Memory B cell (primary cell): ENCODE measurements around the gene NUP93.
A peak's percentile ranks its signal among the peaks of the same experiment; 100 is the strongest.

Experiments
- ATAC-seq: fragments of 150-1000 bp; cut with Tn5 transposase; 2 replicates; pipeline ENCODE4 v1.10.0; 2021; ENCODE audit warnings: low read depth, mild to moderate bottlenecking, moderate library complexity
- DNase-seq, 2 donors: peaks; one replicate each; pipeline ENCODE4 v3.0.0; 2022; ENCODE audit warnings: low spot score in 2 of 2
- H3K27ac Mint-ChIP-seq: one replicate; pipeline ENCODE4 v1.8.0; 2022; ENCODE audit warnings: mild to moderate bottlenecking, moderate library complexity, mixed read lengths
- H3K27me3 Mint-ChIP-seq: one replicate; pipeline ENCODE4 v1.8.0; 2022; ENCODE audit warnings: mixed read lengths
- H3K36me3 Mint-ChIP-seq: one replicate; pipeline ENCODE4 v1.8.0; 2022; ENCODE audit warnings: mild to moderate bottlenecking, mixed read lengths
- H3K4me1 Mint-ChIP-seq: one replicate; pipeline ENCODE4 v1.8.0; 2022; ENCODE audit warnings: mixed read lengths
- H3K4me3 Mint-ChIP-seq: one replicate; pipeline ENCODE4 v1.8.0; 2022; ENCODE audit warnings: mild to moderate bottlenecking, moderate library complexity, mixed read lengths
- H3K9me3 Mint-ChIP-seq: one replicate; pipeline ENCODE4 v1.8.0; 2022; ENCODE audit warnings: mixed read lengths

NUP93 gene

DNA sequence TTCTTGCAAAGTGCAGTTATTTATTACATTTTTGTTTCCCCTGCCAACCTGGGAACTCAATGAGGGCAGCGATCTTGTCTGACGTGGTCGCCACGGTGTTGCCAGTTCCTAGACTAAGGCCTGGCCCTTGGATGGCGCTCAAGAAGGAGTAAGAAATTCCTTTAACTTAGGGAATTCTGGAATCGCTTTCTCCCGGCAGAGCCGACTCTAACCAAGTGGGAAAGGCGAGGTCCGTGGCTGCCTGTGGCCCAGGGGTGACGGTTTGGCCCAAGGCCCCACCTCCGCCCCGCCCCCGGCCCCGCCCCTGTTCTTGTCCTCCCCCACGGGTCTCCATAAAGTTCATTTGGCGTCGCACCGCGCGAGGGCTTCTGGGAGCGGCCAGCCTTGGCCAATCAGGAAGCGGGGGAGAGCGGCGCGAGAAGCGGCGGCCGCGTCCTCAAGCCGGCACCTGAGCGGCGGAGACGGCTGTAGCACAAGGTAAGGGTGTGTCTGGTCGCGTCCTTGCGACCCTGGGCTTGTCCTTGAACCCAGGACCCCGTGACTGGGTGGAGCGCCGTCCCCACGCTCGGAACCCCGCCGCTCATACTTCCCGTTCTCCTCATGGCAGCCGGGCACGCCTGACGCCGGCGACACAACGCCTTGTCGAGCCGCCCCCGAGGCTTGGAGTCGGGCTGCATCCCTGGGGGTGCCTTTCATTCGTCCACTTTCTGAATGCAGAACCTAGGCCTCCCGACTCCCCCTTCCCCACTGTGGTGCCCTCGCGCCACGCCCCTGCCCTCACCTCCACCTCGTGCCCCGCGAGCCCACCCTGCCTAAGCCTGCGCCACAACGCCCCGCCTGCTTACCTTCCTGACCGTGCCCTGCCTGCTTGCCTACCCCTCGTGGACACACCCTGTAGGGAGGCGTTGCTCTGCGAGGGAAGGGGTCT, at the start of gene NUP93:
TSS of gene NUP93 (plus strand) at position 395 of the 928 bp plus-strand sequence. CDS start 18,119 bp downstream, outside the sequence.
- Mint-ChIP-seq H3K4me3 (no peak within 1 kb of the TSS), H3K27me3 (no peaks in the 10 kb centered on the region), H3K36me3 (no peaks in the 10 kb centered on the region), H3K27ac (peak within 1 kb of the TSS; percentile 70), H3K4me1 (peaks cover 13% of the 10 kb centered on the region), H3K9me3 (no peaks in the 10 kb centered on the region)
- ATAC-seq (peak; percentile 94), DNase-seq (peak; percentile 78 to 79)

DNA sequence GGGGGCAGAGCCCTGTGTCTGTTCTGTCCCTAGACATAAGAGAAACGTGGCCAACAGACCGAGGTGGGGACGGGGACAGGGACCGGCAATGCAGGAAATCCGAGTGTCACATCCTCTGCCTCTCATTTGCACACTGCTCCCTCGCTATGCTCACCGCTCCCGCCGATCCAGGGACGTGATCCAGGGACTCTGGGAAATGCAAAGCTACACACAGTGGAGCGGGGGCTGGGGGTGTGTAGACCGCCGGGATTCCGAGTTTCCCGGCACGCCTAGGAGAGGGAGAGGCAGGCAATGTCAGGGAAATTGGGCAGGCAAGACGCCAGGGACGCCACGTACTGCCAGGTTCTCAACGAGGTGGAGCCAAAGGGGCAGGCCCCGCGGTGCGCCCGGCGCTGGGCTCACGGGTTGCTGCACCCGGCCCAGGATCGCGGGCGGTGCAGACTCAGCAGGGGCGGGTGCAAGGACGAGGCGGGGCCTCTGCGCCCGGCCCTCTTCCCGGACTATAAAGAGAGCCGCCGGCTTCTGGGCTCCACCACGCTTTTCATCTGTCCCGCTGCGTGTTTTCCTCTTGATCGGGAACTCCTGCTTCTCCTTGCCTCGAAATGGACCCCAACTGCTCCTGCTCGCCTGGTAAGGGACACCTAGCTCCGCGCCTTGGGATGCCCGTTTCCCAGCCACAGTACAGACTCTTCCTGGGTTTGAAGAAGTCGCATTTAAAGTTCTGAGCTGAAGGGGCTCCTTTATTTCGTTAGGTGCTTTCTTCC, 47.8 kb upstream of the NUP93 start, which contains the start of gene MT1X:
TSS of gene MT1X (plus strand) at position 532 of the 764 bp plus-strand sequence. CDS start at position 603, 71 bp downstream.
- peak; percentile 59 to 63 for DNase-seq
- peak within 1 kb of the TSS; percentile 93 for H3K4me3 Mint-ChIP-seq
- peak; percentile 100 for ATAC-seq
- peaks cover 3% of the 10 kb centered on the region for H3K36me3 Mint-ChIP-seq
- peaks cover 3% of the 10 kb centered on the region for H3K9me3 Mint-ChIP-seq
- H3K4me1 Mint-ChIP-seq = peaks cover 9% of the 10 kb centered on the region
- peaks cover 6% of the 10 kb centered on the region for H3K27me3 Mint-ChIP-seq
- H3K27ac Mint-ChIP-seq = peak within 1 kb of the TSS; percentile 45

DNA sequence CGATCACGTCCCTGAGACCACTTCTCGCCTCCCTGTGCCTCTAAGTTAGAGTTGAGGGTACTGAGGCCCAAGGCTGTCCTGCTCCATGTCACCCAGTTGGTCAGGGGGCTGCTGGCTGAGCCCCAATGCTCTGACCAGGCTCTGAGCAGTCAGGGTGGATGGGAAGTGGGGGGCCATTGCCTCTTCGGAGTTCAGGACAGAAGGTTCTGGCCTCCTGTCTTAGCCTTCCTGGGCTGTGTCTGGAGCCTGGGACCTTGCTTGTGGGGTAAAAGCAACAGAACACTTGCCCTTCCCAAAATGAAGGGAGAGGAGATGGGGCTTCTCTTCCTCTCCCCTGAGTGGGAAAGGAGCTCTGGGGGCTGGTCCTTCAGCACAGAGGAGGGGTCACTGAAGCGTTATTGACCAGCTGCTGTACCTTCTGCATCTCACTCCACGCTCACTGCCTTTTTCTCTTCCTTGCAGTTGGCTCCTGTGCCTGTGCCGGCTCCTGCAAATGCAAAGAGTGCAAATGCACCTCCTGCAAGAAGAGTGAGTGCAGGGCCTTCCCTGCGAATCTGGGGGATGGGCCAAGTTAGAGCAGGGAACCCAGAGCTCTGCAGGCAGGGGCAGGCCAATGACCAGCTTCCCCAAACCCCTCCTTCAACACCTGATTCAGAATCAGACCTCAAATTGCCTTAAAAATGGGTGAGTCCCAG, 47.1 kb upstream of the NUP93 start:
- Mint-ChIP-seq H3K36me3 (peaks cover 3% of the 10 kb centered on the region), H3K4me1 (peaks cover 9% of the 10 kb centered on the region), H3K27ac (peak overlapping the region; percentile 45), H3K9me3 (peaks cover 3% of the 10 kb centered on the region), H3K4me3 (peak overlapping the region; percentile 93), H3K27me3 (peaks cover 6% of the 10 kb centered on the region)
- no peak for DNase-seq
- no peak for ATAC-seq

DNA sequence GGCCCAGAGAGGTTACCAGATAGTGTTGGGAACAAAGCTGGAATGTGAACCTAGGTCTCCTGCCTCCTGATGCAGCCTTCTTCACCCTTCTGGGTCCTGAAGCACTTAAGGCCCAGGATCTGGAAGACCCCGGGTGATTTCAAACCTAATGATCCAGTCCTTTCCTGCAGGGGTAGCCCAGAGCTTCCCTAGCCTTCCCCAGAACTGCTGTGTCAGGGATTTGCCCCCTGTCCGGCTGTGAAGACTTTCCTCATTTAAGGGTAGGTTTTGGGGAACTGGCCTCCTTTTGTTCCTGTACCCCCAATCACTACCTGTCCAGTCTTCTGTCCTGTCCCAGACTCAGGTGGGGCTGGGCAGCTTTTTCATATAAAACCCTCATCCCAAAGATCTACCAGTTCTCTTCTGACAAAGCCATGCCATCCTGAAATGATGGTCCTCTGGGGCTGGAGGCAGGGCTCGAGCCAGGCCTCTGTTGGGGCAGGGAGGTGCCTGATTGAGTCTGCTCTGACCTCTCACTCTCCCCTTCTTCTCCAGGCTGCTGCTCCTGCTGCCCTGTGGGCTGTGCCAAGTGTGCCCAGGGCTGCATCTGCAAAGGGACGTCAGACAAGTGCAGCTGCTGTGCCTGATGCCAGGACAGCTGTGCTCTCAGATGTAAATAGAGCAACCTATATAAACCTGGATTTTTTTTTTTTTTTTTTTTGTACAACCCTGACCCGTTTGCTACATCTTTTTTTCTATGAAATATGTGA, 46.3 kb upstream of the NUP93 start:
- Mint-ChIP-seq H3K36me3 (peaks cover 3% of the 10 kb centered on the region), H3K4me3 (no peak overlapping the region), H3K27me3 (peaks cover 8% of the 10 kb centered on the region), H3K27ac (no peak overlapping the region), H3K9me3 (peaks cover 3% of the 10 kb centered on the region), H3K4me1 (peaks cover 9% of the 10 kb centered on the region)
- ATAC-seq (no peak), DNase-seq (no peak)

DNA sequence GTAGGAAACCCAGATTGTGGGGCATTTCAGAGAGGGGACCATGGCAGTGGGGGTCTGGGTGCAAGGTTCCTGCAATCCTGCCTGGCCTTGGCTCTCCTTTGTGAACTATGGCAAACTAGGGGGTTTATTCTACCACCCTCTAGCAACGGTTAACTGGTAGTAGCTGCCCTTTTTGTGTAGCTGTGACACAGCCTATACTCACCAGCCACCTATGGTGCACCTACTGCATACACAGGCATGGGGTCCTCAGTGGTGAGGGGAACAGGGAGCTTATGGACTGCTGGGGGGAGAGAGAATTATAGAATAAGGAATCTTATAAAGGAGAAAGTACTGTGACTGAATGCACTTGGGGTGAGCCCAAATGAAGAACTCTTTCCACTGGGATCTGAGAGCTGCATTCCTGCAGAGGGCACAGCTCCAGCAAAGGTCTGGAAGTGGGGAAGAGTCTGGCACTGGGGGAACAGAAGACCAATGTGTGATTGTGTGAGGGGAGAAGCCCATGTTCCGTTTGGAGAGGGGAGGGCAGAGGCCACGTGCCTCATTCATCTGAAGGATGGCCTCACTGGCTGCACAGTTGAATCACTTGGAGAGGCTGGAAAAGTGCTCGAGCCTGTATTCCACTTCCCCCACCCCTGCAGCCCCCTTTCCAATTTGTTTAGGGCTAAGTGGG, 45.5 kb upstream of the NUP93 start:
- H3K27me3 Mint-ChIP-seq = peaks cover 6% of the 10 kb centered on the region
- H3K4me3 Mint-ChIP-seq = no peak overlapping the region
- ATAC-seq = no peak
- peaks cover 3% of the 10 kb centered on the region for H3K9me3 Mint-ChIP-seq
- no peak overlapping the region for H3K27ac Mint-ChIP-seq
- H3K4me1 Mint-ChIP-seq = peaks cover 9% of the 10 kb centered on the region
- no peak for DNase-seq
- H3K36me3 Mint-ChIP-seq = peaks cover 3% of the 10 kb centered on the region

DNA sequence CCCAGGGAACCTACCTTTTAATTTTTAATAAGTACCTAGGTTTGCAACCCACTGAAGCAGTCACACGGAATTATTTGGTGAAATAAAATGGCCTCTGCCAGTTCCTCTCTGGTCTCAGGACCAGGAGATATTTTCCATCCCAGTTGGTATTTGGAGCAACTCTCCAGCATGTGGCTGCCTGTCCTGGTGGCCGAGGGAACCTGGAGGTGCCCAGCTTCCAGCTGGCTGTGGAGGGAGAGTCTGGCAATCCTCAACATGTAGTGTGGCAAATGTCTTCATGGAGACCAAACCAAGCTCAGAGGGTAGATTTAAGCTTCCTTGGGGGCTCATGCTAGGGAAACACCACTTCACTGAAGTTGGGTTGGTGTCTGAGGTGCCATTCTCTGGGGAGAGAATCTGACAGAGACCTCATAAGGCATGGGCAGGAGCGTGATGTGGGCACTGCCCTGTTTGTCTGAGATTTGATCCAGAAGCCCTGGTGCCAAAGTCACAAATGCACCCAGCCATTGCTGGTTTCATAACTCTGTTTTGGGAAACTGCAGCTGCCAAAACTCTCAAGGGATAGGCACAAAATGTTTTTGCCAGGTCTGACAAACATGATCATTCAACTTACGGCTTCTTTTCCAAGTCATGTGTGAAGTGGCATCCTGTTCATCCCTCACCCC, 44.9 kb upstream of the NUP93 start:
- Mint-ChIP-seq H3K27ac (no peak overlapping the region), H3K36me3 (peaks cover 3% of the 10 kb centered on the region), H3K4me1 (peaks cover 9% of the 10 kb centered on the region), H3K9me3 (peaks cover 3% of the 10 kb centered on the region), H3K4me3 (no peak overlapping the region), H3K27me3 (peaks cover 6% of the 10 kb centered on the region)
- DNase-seq (no peak), ATAC-seq (no peak)

DNA sequence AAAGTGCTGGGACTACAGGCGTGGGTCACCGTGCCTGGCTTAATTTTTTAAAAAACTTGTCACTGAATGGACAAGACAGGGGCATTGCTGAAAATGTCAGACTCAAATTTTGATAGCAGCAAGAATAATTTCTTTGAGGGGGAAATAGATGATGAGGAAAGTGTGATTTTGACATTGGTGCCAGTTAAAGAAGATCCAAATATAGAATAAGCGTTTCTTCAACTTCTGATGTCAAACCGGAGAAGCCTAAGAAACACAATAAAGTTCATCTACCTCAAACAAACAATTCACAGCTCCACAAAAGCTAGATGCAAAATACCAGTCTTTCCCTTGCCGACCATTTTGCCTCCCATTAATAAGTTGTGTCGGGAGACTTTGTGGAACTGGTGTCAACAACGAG, 43.2 kb upstream of the NUP93 start:
- Mint-ChIP-seq H3K27me3 (peaks cover 10% of the 10 kb centered on the region), H3K4me1 (peaks cover 5% of the 10 kb centered on the region), H3K27ac (no peak overlapping the region), H3K9me3 (peaks cover 3% of the 10 kb centered on the region), H3K36me3 (peaks cover 3% of the 10 kb centered on the region), H3K4me3 (no peak overlapping the region)
- ATAC-seq (no peak), DNase-seq (no peak)

DNA sequence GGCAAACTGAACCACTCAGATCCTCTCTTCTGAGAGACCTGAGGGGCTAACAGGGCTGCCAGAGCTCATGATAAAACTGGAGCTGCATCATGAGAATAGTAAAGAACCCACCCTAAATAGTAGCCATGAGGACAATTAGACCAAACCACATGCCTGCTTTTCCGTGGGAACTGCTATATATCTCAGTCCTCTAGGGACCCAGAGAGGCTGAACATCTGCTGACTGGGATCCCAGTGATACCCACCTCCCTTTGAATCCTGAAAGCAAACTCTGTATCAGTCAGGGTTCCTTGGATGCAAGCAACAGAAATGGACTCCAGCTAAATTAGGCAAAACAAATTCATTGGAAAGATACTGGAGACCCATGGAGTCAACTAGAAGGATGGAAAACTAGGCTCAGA, 41.2 kb upstream of the NUP93 start:
- no peak overlapping the region for H3K27ac Mint-ChIP-seq
- H3K36me3 Mint-ChIP-seq = peaks cover 3% of the 10 kb centered on the region
- peaks cover 3% of the 10 kb centered on the region for H3K9me3 Mint-ChIP-seq
- ATAC-seq = no peak
- no peak overlapping the region for H3K4me3 Mint-ChIP-seq
- no peaks in the 10 kb centered on the region for H3K4me1 Mint-ChIP-seq
- DNase-seq = no peak
- peaks cover 10% of the 10 kb centered on the region for H3K27me3 Mint-ChIP-seq

DNA sequence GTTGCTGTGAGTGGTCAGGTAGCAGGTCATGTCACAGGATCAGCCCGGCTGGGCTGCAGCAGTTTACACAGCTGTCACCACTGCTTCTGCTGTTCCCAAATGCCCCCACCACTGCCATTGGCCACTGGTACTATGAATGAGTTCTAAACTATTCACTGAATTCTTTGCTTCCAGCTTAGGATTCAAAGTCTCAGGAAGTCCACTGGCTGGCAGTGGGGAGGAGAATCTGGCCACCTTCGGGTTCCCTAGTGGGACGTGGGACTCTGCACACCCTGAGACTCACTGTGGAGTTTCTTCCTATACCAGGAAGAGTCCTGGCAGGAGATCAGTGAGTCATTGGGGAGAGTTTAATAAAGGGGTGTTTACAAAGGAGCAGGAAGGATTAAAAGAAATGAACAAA, 40.8 kb upstream of the NUP93 start:
- ATAC-seq (no peak), DNase-seq (no peak)
- Mint-ChIP-seq H3K27me3 (peaks cover 10% of the 10 kb centered on the region), H3K4me1 (no peaks in the 10 kb centered on the region), H3K36me3 (peaks cover 3% of the 10 kb centered on the region), H3K27ac (no peak overlapping the region), H3K4me3 (no peak overlapping the region), H3K9me3 (peaks cover 3% of the 10 kb centered on the region)

DNA sequence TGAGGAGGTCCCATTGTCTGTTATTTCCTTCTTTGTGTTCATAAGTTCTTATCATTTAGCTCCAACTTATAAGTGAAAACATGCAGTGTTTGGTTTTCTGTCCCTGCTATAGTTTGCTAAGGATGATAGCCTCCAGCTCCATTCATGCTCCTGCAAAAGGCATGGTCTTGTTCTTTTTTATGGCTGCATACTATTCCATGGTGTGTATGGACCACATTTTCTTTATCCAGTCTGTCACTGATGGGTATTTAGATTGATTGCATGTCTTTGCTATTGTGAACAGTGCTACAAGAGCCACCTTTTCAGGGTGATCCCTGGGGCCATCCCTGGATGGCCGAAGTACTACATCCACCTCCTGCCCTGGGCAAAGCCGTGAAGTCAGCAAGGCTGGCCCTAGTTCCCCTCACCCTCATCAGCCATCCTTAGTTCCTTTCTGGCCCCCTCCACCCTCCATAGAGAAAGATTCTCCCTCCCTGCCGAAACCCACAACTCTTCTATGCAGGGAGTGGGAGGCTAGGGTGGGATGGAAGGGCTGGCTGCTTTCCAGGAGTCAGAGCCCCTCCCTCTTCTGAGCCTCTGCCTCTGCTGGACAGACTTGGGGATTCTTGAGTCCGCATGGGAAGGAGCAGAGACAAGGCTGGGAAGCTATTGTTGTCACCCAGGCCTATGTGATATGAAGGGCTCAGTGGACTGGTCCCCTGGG, 39.4 kb upstream of the NUP93 start:
- DNase-seq = no peak
- Mint-ChIP-seq H3K27me3 (peaks cover 10% of the 10 kb centered on the region), H3K4me1 (no peaks in the 10 kb centered on the region), H3K36me3 (peaks cover 3% of the 10 kb centered on the region), H3K27ac (no peak overlapping the region), H3K4me3 (no peak overlapping the region), H3K9me3 (peaks cover 3% of the 10 kb centered on the region)
- ATAC-seq = no peak

DNA sequence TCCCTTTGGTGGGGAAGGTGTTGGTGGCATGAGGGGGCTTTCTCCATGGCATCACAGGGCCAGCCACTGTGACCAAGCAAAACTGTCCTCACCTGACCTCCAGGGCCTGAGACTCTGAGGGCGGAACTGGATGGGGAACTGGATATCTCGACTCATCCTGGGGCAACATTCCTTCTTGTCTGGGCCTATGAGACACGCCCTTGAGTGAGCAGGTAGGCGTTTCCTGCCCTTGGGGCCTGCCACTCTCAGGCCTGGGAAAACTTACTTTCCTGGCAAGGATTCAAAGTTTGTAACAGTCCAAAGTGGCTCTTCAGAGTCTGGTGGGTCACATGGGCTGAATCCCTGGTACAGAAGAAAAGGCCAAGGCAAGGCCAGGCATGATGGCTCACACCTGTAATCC, 38.0 kb upstream of the NUP93 start:
- no peak for DNase-seq
- no peak overlapping the region for H3K27ac Mint-ChIP-seq
- no peaks in the 10 kb centered on the region for H3K4me1 Mint-ChIP-seq
- H3K36me3 Mint-ChIP-seq = no peaks in the 10 kb centered on the region
- no peak overlapping the region for H3K4me3 Mint-ChIP-seq
- no peaks in the 10 kb centered on the region for H3K9me3 Mint-ChIP-seq
- ATAC-seq = no peak
- H3K27me3 Mint-ChIP-seq = peaks cover 7% of the 10 kb centered on the region

DNA sequence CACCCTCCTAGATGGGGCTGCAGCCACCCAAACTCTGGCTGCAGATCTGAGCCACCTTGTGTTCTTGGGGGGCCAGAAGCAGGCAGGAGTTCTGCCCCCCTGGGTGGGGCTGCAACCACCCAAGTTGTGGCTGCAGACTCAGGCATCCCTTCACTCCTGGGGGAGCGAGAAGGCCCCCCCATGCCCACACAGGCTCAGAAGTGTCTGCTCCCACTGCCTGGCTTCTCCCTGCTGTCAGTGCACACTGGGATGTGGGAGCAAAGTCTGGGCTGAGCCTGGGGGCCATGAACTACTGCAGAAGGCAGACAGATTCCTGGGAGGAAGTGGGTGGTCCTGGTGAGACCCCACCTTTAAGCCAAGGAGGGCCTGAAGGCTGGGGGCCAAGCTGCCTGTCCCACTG, 34.7 kb upstream of the NUP93 start:
- H3K4me1 Mint-ChIP-seq = no peaks in the 10 kb centered on the region
- DNase-seq (no peak), ATAC-seq (no peak)
- H3K27me3 Mint-ChIP-seq = peaks cover 5% of the 10 kb centered on the region
- H3K36me3 Mint-ChIP-seq = peaks cover 2% of the 10 kb centered on the region
- H3K4me3 Mint-ChIP-seq = no peak overlapping the region
- no peak overlapping the region for H3K27ac Mint-ChIP-seq
- peaks cover 2% of the 10 kb centered on the region for H3K9me3 Mint-ChIP-seq
